Dendritic cell treated with granulocyte-macrophage colony-stimulating factor and Interleukin-4, amounts not matched to agents 40 ng/mL and 50 ng/mL, for 4 days (primary cell): ENCODE measurements around the gene MCF2L.

Experiments
- H3K27ac Mint-ChIP-seq: one replicate; pipeline ENCODE4 v1.8.0; 2022; ENCODE audit warnings: mild to moderate bottlenecking, mixed read lengths
- H3K27me3 Mint-ChIP-seq: one replicate; pipeline ENCODE4 v1.8.0; 2022; ENCODE audit warnings: mild to moderate bottlenecking, mixed read lengths
- H3K36me3 Mint-ChIP-seq: one replicate; pipeline ENCODE4 v1.8.0; 2022; ENCODE audit warnings: low read depth, mixed read lengths
- H3K4me1 Mint-ChIP-seq: one replicate; pipeline ENCODE4 v1.8.0; 2022; ENCODE audit warnings: low read depth, mixed read lengths
- H3K4me3 Mint-ChIP-seq: one replicate; pipeline ENCODE4 v1.8.0; 2022; ENCODE audit warnings: mild to moderate bottlenecking, moderate library complexity, mixed read lengths
- H3K9me3 Mint-ChIP-seq: one replicate; pipeline ENCODE4 v1.8.0; 2022; ENCODE audit warnings: mixed read lengths
- intact Hi-C: fragments of 100-400 bp; cut with micrococcal nuclease; formaldehyde crosslinking; loops from one replicate; pipeline ENCODE4 v1.15.0; 2022

MCF2L gene

DNA sequence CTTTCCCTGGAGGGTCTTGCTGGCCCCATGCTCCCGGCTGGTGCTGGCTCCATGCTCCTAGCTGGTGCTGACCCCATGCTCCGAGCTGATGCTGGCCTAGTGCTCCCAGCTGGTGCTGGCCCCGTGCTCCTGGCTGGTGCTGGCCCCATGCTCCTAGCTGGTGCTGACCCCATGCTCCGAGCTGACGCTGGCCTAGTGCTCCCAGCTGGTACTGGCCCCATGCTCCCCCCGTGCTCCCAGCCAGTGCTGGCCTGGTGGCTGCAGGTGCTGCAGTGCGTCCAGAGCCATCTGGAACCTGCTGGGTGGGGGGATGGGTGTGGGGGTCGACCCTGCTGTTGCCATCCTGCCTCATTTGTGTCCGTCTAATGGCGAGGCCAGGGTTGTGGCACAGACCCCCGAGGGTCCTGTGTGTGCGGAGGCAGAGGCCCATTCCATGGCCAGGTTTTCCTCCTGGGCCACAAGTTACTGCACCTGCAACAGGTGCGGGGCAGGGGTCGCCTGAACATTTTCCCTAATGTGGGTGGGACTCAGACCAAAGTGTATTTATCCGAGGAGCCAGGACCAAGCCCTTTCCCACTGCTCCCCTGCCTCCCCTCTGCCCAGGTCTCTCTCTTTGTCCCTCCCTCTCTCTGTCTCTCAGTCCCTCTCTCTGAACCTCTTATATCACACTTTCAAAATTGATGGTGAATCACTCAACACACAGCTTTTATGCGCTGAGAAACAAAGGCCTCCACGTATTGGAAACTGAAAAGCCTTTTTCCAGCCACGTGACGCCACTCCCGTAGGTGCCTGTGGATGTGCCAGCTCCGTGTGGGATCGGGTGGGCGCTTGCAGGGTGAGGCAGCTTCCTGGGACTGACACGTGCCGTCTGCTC is 45.1 kb downstream of the MCF2L start:
- Mint-ChIP-seq H3K36me3 (no peaks in the 10 kb centered on the region), H3K4me3 (no peak overlapping the region), H3K27me3 (peaks cover 3% of the 10 kb centered on the region), H3K27ac (no peak overlapping the region), H3K4me1 (no peaks in the 10 kb centered on the region), H3K9me3 (peaks cover 20% of the 10 kb centered on the region)
- intact Hi-C loops, result no loop called here

GRCh38 chr13:113014752-113015745 is 46.0 kb downstream of the MCF2L start:
- Mint-ChIP-seq H3K36me3 (no peaks in the 10 kb centered on the region), H3K9me3 (peaks cover 20% of the 10 kb centered on the region), H3K4me1 (no peaks in the 10 kb centered on the region), H3K27me3 (peaks cover 3% of the 10 kb centered on the region), H3K27ac (no peak overlapping the region), H3K4me3 (no peak overlapping the region)
- intact Hi-C loops, result no loop called here

DNA sequence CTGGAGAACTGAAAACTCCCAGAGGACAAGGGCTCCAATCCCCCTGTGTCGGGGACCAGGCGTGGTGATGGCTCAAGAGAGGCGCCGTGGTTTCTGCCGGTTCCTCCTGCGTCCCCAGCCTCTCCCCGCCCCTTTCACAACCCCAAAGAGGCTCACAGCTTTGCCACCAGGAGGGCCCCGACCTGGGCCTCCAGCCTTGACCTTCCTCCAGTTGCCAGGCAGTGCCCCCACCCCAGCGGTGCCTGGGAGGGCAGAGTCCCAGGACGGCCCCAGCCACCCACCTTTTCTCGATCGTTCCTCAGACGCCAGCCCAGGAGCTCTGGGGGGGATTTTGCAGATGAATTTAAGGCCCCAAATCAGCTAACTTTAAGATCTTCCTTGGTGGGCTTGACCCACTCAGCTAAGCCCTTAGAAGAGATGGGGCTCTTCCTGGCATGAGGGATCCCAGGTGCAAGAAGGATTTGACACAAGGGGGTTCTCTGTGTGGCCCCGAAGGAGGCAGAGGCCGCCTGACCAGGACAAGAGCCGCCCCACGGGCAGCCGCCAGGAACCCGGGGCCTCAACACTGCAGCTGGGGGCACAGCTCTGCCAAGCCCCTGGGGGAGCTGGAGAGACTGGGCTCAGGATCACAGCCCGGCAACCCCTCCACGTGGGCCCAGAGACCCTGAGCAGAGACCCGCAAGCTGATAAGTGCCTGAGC is 47.0 kb downstream of the MCF2L start:
- no peak overlapping the region for H3K27ac Mint-ChIP-seq
- intact Hi-C loops, result no loop called here
- peaks cover 19% of the 10 kb centered on the region for H3K9me3 Mint-ChIP-seq
- no peaks in the 10 kb centered on the region for H3K4me1 Mint-ChIP-seq
- H3K4me3 Mint-ChIP-seq, result no peak overlapping the region
- peaks cover 3% of the 10 kb centered on the region for H3K27me3 Mint-ChIP-seq
- no peaks in the 10 kb centered on the region for H3K36me3 Mint-ChIP-seq

DNA sequence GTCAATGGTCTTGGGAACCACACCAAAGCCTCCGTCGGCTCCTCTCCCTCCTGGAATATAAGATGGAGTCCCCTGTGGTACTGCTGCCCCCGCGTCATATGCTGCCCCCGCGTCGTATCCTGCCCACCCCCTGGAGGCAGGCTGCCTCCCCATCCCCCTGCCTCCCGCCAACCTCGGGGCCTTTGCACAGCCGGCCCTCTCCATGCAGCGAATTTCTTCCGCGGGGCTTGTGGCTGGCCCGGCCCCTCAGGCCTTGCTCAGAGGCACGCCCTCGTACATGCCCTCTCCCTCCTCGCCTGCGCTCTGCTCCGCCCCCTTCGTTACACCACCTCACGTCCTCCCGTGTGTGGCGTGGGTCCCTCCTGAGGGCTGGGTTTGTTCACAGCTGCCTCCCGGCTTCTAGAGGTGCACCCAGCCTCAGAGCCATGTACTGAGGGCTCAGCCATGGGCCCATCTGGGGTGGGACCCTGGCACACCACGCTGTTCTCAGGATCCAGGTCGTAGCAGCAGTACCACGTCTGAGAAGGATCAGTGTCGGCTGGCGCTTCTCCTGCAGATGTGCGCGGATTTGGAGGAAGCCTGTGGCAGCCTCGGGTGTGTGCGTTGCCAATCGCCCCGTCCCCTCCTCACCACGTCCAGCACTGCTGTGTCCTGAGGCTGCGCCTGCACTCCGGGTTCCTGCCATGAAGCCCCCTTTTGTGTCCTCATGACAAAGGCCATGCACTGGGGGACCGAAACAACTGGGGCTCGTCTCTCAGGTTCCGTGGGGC is 47.7 kb downstream of the MCF2L start:
- H3K27ac Mint-ChIP-seq, result no peak overlapping the region
- intact Hi-C loops, result no loop called here
- H3K4me1 Mint-ChIP-seq, result no peaks in the 10 kb centered on the region
- no peaks in the 10 kb centered on the region for H3K36me3 Mint-ChIP-seq
- H3K4me3 Mint-ChIP-seq, result no peak overlapping the region
- peaks cover 3% of the 10 kb centered on the region for H3K27me3 Mint-ChIP-seq
- H3K9me3 Mint-ChIP-seq, result peaks cover 11% of the 10 kb centered on the region

DNA sequence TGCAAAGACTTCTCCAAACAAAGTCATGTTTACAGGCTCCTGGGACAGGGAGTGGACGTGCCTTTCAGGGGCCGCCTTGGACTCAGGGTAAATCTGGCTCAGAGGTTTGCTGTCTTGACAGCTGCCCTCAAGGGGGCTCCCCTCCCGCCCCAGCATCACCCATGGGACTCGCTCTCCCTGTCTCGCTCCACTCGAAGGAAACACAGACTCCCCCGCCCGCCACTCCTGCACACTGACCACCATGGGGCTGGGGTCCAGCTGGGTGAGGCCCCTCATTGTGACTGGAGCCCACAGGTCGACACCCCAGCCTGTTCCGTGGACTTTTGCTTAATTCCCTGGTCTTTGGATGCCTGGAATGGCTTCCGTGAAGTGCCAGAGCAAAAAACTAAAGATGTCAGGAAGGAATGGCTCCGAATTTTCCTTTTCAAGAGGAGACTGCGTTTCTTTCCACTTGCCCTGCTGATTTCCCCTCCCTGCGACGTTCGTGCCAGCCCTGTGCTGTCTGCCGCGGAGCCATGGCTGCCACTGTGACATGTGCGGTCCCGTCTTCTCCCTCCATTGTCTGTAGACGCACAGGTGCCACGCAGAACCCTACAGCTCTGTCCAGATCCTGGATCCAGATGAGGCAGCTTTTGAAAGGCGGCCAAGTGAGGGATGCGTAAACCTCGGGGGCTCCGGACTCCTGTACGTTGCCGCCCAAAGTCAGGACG is 48.6 kb downstream of the MCF2L start:
- Mint-ChIP-seq H3K27ac (no peak overlapping the region), H3K9me3 (peaks cover 2% of the 10 kb centered on the region), H3K4me3 (no peak overlapping the region), H3K36me3 (no peaks in the 10 kb centered on the region), H3K27me3 (peaks cover 3% of the 10 kb centered on the region), H3K4me1 (no peaks in the 10 kb centered on the region)
- intact Hi-C loops, result no loop called here

- Mint-ChIP-seq H3K4me3 (no peak overlapping the region), H3K9me3 (no peaks in the 10 kb centered on the region), H3K27me3 (peaks cover 4% of the 10 kb centered on the region), H3K36me3 (no peaks in the 10 kb centered on the region), H3K4me1 (no peaks in the 10 kb centered on the region), H3K27ac (no peak overlapping the region)
- intact Hi-C loops, result no loop called here
These were observed 49.9 kb downstream of the MCF2L start for GRCh38 chr13:113018676-113019465.

- Mint-ChIP-seq H3K36me3 (no peaks in the 10 kb centered on the region), H3K4me3 (no peak overlapping the region), H3K4me1 (no peaks in the 10 kb centered on the region), H3K27ac (no peak overlapping the region), H3K27me3 (peaks cover 1% of the 10 kb centered on the region), H3K9me3 (no peaks in the 10 kb centered on the region)
- intact Hi-C loops, result no loop called here
These were observed 51.5 kb downstream of the MCF2L start for GRCh38 chr13:113020323-113021080.

DNA sequence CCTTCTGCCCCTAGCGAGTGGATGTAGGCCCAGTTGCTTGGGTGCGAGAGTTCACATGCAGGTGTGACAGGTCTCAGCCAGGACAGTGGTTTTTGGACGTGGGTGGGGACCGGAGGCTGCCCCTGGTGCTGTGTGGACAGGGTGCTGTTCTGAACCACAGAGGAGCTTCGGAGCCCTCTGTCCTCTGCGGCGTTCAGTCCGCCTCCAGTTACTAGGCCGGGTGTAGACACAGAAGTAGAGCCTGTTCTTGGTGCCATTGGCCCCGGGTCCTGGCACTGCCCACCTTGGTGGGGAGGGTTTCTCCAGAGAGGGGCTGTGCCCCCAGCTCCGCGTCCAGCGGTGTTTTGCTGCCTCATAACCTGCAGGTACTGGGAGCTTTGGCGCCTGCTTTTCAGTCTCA is 52.4 kb downstream of the MCF2L start:
- H3K27me3 Mint-ChIP-seq, result peaks cover 1% of the 10 kb centered on the region
- H3K4me1 Mint-ChIP-seq, result no peaks in the 10 kb centered on the region
- intact Hi-C loops, result no loop called here
- no peak overlapping the region for H3K4me3 Mint-ChIP-seq
- no peak overlapping the region for H3K27ac Mint-ChIP-seq
- no peaks in the 10 kb centered on the region for H3K9me3 Mint-ChIP-seq
- H3K36me3 Mint-ChIP-seq, result no peaks in the 10 kb centered on the region

DNA sequence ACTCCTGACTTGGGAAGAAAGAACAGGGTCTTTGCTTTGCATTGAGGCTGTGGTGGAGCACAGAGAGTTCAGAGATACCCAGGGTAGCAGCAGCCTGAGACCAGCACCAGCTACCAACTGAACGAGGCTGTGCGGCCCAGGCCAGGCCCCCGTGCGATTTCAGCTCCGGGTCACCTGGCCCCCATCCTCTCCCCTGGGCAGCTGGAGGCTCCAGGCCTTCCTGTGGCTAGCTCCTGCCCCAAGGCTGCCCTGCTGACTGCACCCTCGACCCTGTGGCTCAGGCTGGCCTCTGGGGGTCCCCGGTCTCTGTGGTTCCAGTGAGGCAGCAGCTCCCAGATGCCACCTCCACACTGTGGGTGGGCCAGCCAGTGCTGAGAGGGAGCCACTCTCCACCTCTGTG is 52.8 kb downstream of the MCF2L start:
- intact Hi-C loops, result no loop called here
- H3K36me3 Mint-ChIP-seq, result no peaks in the 10 kb centered on the region
- H3K27me3 Mint-ChIP-seq, result peaks cover 1% of the 10 kb centered on the region
- no peaks in the 10 kb centered on the region for H3K4me1 Mint-ChIP-seq
- H3K9me3 Mint-ChIP-seq, result no peaks in the 10 kb centered on the region
- no peak overlapping the region for H3K27ac Mint-ChIP-seq
- no peak overlapping the region for H3K4me3 Mint-ChIP-seq

DNA sequence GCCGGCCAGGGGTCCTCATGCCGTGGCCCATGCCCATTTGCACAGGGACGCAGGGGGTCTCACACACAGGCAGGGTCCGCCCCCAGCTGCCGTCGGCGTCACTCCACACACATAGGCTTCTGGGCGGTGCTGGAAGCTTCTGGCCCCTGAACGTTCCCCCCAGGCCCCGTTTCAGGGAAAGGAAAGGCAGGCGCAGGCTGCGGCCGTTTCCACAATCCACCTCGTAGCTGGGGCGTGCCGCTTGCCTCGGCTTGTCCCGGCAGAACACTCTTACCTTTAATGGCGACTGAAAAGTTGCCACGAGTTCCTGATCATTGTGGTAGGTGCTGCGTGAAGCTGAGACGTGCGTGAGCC is 53.4 kb downstream of the MCF2L start:
- Mint-ChIP-seq H3K27me3 (peaks cover 1% of the 10 kb centered on the region), H3K27ac (no peak overlapping the region), H3K4me1 (no peaks in the 10 kb centered on the region), H3K36me3 (no peaks in the 10 kb centered on the region), H3K9me3 (no peaks in the 10 kb centered on the region), H3K4me3 (no peak overlapping the region)
- intact Hi-C loops, result no loop called here

DNA sequence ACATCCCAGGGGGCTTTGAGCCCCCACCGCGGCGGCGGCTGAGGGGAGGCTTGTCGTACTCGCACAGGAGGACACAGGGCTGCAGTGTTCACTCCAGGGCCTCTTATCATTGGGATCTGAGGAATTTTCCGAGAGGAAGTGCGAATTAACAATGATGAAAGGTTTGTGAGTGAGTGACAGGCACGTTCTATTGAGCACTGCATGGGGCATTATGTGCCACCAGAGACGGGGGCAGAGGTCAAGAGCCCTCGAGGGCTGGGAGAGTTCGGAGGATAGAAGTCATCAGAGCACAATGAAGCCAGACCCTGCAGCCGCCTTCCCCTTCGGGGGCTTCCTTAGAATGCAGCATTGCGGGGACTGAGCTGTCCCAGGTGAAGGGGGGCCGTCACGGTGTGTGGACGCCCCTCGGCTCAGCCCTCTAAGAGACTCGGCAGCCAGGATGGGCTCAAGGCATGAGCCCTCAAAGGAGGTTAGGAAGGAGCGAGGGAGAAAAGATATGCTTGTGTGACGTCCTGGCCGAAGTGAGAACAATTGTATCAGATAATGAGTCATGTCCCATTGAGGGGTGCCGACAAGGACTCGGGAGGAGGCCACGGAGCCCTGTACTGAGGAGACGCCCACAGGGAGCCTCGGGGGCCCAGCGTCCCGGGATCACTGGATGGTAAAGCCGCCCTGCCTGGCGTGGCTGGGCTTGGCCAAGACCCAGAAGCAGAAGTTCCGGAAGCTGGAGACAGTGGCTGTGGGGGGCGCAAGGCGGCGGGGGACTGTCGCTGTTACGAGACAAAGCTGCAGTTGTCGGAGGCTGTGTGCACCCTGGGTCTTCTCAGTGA is 53.9 kb downstream of the MCF2L start:
- intact Hi-C loops, result no loop called here
- no peaks in the 10 kb centered on the region for H3K36me3 Mint-ChIP-seq
- no peaks in the 10 kb centered on the region for H3K9me3 Mint-ChIP-seq
- no peak overlapping the region for H3K4me3 Mint-ChIP-seq
- peaks cover 1% of the 10 kb centered on the region for H3K27me3 Mint-ChIP-seq
- H3K4me1 Mint-ChIP-seq, result no peaks in the 10 kb centered on the region
- H3K27ac Mint-ChIP-seq, result no peak overlapping the region
